ENCODE data around the gene CENPT. TPM values are rescaled to one million over a fixed set of nuclear protein-coding genes. Genes with fewer than 3 reads are reported as not detected.
A peak's percentile ranks its signal among the peaks of the same experiment; 100 is the strongest.

CENPT gene
- total and polyA plus RNA-seq, 2 of the 13 experiments (the other 11 are each of a cell fraction or from before 2014, with no cell fraction given) = 40.9 to 43.3 TPM

DNA sequence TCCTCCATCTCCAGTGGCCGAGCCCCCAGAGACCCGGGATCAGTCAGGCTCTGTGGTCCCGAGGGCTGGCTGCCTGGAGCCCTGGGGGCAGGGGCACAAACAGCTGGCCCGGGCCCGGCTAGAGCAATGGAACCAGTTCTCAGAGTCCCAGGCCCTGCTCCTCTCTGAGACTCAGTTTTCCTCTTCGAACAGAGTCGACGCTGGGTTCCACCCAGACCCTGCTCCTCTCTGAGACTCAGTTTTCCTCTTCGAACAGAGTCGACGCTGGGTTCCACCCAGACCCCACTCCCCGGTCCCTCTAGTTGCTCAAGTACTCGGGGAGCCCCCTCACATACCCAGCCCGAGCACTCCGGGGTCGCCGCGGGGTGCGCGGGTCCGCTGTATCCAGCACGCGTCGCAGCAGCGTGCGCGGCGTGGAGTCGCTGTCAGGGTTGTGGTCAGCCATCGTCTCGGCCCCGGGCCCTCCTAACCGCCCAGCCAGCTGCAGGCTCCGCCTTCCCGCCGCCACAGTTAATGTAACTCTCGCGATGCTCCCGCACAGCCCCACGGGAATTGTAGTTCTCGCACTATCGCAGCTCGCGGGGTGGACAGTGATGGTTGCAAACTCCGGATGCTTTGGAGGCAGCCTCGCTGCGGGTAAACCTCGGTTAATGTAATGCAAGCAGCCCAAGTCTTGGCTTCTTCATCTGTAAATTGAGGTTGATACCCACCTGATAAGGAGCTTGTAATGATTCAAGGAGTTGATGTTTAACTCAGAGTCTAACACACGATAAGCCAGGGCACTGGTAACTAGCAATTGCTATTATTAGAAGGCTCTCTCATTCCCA is 13.9 kb downstream of the CENPT start (continued):
- TF ChIP-seq, protein P1, sequence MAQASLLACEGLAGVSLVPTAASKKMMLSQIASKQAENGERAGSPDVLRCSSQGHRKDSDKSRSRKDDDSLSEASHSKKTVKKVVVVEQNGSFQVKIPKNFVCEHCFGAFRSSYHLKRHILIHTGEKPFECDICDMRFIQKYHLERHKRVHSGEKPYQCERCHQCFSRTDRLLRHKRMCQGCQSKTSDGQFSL (CRISPR knock-in tag; IDR thresholded peaks at IDR 0.05) = peak; percentile 58; the same call in 1 of the 2 replicates
- TF ChIP-seq GTF2F1 (IDR thresholded peaks at IDR 0.05; ENCODE audit: low read length) (no peak; the same call in 1 of the 2 replicates), EHMT2 (IDR thresholded peaks at IDR 0.05; ENCODE audit: borderline replicate concordance, low read depth, low read length) (no peak), FOSL2 (CRISPR knock-in tag; IDR thresholded peaks at IDR 0.05) (peak; percentile 55), THYN1 (CRISPR knock-in tag; IDR thresholded peaks at IDR 0.05; ENCODE audit: borderline replicate concordance, low read depth) (no peak), SNAPC2 (CRISPR knock-in tag; IDR thresholded peaks at IDR 0.05) (peak; percentile 97), SRY (CRISPR knock-in tag; IDR thresholded peaks at IDR 0.05) (peak; percentile 96), RBM39 (IDR thresholded peaks at IDR 0.05; ENCODE audit: low read depth, low read length, poor library complexity, severe bottlenecking) (peak; percentile 39), MATR3 (CRISPR knock-in tag; IDR thresholded peaks at IDR 0.05) (no peak), CBFB (CRISPR knock-in tag; IDR thresholded peaks at IDR 0.05) (peak; percentile 94), ZNF790 (CRISPR knock-in tag; IDR thresholded peaks at IDR 0.05; ENCODE audit: borderline replicate concordance) (no peak; the same call in 1 of the 2 replicates), ARNT2 (CRISPR knock-in tag; IDR thresholded peaks at IDR 0.05; ENCODE audit: low read depth) (peak; percentile 100), ZBTB8A (CRISPR knock-in tag; IDR thresholded peaks at IDR 0.05; ENCODE audit: borderline replicate concordance, low read depth) (no peak), KLF13 (CRISPR knock-in tag; IDR thresholded peaks at IDR 0.05) (no peak), KDM1A (CRISPR knock-in tag; IDR thresholded peaks at IDR 0.05) (no peak; the same call in 1 of the 2 replicates), ZNF343 (CRISPR knock-in tag; IDR thresholded peaks at IDR 0.05) (no peak; the same call in 1 of the 2 replicates), ZNF749 (CRISPR knock-in tag; IDR thresholded peaks at IDR 0.05; ENCODE audit: borderline replicate concordance) (peak; percentile 83; the same call in 1 of the 2 replicates), ZNF788 (CRISPR knock-in tag; IDR thresholded peaks at IDR 0.05; ENCODE audit: borderline replicate concordance) (peak; percentile 59; the same call in 1 of the 2 replicates), ADNP (CRISPR knock-in tag; IDR thresholded peaks at IDR 0.05) (no peak), RBM22 (optimal IDR thresholded peaks at IDR 0.05; ENCODE audit: low read length) (no peak), STAT5B (CRISPR knock-in tag; IDR thresholded peaks at IDR 0.05) (no peak), ZNF562 (CRISPR knock-in tag; IDR thresholded peaks at IDR 0.05; ENCODE audit: borderline replicate concordance) (no peak)
- TF ChIP-seq, protein P2, sequence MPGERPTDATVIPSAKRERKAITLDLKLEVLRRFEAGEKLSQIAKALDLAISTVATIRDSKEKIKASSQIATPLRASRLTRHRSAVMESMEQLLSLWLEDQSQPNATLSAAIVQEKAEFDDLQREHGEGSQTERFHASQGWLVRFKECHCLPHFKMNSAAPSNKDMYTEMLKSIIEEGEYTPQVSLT (CRISPR knock-in tag; IDR thresholded peaks at IDR 0.05; ENCODE audit: borderline replicate concordance, low read depth) = peak; percentile 73; the same call in 1 of the 2 replicates
- TF ChIP-seq, protein P3, sequence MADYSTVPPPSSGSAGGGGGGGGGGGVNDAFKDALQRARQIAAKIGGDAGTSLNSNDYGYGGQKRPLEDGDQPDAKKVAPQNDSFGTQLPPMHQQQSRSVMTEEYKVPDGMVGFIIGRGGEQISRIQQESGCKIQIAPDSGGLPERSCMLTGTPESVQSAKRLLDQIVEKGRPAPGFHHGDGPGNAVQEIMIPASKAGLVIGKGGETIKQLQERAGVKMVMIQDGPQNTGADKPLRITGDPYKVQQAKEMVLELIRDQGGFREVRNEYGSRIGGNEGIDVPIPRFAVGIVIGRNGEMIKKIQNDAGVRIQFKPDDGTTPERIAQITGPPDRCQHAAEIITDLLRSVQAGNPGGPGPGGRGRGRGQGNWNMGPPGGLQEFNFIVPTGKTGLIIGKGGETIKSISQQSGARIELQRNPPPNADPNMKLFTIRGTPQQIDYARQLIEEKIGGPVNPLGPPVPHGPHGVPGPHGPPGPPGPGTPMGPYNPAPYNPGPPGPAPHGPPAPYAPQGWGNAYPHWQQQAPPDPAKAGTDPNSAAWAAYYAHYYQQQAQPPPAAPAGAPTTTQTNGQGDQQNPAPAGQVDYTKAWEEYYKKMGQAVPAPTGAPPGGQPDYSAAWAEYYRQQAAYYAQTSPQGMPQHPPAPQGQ (CRISPR knock-in tag; IDR thresholded peaks at IDR 0.05; ENCODE audit: borderline replicate concordance) = peak; percentile 29; the same call in 1 of the 2 replicates
- TF ChIP-seq, protein P4, sequence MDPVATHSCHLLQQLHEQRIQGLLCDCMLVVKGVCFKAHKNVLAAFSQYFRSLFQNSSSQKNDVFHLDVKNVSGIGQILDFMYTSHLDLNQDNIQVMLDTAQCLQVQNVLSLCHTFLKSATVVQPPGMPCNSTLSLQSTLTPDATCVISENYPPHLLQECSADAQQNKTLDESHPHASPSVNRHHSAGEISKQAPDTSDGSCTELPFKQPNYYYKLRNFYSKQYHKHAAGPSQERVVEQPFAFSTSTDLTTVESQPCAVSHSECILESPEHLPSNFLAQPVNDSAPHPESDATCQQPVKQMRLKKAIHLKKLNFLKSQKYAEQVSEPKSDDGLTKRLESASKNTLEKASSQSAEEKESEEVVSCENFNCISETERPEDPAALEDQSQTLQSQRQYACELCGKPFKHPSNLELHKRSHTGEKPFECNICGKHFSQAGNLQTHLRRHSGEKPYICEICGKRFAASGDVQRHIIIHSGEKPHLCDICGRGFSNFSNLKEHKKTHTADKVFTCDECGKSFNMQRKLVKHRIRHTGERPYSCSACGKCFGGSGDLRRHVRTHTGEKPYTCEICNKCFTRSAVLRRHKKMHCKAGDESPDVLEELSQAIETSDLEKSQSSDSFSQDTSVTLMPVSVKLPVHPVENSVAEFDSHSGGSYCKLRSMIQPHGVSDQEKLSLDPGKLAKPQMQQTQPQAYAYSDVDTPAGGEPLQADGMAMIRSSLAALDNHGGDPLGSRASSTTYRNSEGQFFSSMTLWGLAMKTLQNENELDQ (CRISPR knock-in tag; IDR thresholded peaks at IDR 0.05; ENCODE audit: borderline replicate concordance) = no peak; the same call in 1 of the 2 replicates
